Activated naive CD8-positive, alpha-beta T cell treated with anti-CD3 and anti-CD28 coated beads, Interleukin-2, amount 50 U/mL, for 16 hours (primary cell): ENCODE measurements around the gene PKN1.

Experiments used
- DNase-seq: peaks from one replicate; pipeline ENCODE4 v3.0.0-alpha.2; 2020; ENCODE audit warnings: low read depth, low spot score

PKN1 gene

DNA sequence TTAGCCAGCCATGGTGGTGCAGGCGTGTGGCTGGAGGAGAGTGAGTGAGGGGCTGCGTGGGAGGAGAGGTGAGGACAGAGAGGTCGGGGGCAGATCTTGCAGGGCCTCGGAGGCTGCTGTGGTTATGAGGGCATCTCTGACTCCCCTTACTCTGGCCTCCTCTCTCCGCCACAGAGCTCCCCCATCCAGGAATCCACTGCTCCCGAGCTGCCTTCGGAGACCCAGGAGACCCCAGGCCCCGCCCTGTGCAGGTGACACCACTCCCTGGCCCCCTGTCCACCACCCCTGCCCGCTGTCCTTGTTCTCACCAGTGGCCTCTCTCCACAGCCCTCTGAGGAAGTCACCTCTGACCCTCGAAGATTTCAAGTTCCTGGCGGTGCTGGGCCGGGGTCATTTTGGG lies 34.3 kb downstream of the PKN1 start:
- DNase-seq: no peak

- DNase-seq: no peak
These were observed 34.7 kb downstream of the PKN1 start for GRCh38 chr19:14467816-14468215.

- DNase-seq: no peak
These were observed 37.1 kb downstream of the PKN1 start for GRCh38 chr19:14470031-14470876.

GRCh38 chr19:14471436-14472187 lies 38.5 kb downstream of the PKN1 start:
- DNase-seq: no peak

- DNase-seq: peak; percentile 82
These were observed 39.3 kb downstream of the PKN1 start for GRCh38 chr19:14472202-14472938.

GRCh38 chr19:14473073-14473977 lies 40.2 kb downstream of the PKN1 start:
- no peak for DNase-seq

DNA sequence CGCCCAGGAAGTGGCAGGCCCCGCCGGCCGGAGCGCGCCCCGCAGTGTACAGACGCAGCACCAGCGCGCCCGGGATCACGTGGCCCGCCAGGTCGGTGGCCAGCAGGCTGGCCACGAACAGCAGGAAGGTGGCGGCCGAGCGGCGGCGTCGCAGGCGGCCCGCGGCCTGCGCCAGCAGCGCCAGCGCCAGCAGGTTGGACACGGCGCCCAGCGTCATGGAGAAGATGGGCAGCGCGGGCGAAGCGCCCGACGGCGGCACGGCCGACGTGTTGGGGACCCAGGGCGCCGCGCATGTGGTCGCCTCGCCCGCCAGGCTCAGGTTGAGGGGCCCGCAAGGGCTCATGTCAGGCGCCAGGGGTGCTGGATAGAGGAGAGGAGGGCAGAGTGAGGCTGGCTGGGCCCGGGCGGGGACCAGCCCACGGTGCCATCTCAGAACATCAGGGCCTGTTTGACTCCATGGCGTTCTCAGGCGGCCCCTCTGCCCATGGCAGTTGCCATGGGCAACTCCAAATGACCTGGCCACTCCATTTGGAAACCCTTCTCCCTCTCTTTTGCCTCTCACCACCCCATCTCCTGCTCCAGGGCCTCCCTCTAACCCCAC lies 41.0 kb downstream of the PKN1 start:
- no peak for DNase-seq

GRCh38 chr19:14474827-14475226 lies 41.7 kb downstream of the PKN1 start:
- no peak for DNase-seq

GRCh38 chr19:14475251-14476073 lies 42.4 kb downstream of the PKN1 start, which contains the start of gene PTGER1:
Gene PTGER1, minus strand, starts transcription at chr19:14475354. Its CDS starts 1,034 bp downstream, at chr19:14474320.
- no peak for DNase-seq

DNA sequence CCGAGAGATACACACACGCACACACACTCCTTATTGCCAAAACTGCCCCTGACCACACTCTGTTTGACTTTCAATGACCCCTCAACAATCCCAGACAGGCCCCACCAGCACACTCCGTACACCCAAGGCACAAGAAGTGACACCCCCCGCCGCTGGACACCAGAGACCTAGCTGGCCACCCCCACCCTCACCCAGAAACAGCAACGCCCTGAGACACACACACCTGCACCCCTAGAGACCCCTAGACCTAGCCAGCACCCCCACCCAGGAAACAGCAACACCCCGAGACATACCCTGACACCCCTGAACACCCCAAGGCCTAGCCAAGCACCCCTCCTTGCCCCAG lies 43.2 kb downstream of the PKN1 start:
- no peak for DNase-seq

DNA sequence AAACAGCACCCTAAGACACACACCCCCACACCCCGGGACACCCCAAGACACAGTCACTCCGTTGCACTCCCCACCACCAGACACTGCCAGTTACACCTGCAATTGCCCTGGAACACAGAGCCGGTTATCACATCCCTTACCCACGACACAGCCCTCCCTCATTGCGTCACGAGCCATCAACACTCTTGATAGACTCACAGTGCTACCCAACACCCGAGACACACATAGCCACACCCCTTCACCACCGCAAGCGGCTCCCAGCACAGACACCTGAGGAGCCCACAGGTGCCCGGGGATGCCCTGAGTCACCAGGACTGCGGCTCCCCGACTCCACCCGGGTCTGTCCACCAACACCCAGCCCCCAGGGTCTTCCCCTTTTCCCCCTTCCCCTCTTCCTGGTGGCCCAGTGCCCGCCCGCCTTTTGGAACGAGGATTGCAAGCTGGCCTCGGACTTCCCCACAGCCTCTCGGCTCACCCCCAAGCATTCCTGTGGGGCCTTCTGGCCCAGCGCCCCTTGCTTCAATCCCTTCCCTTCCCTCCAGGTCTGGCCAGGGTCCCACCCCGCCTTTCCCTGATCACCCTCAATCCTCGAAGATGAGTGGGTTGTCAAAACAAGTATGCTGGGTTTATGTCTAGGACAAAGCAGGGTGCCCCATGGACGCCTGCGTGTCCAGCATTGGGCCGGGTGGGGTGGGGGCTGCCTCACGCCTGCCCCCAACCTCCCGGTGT lies 43.7 kb downstream of the PKN1 start:
- no peak for DNase-seq

GRCh38 chr19:14477418-14478112 lies 44.5 kb downstream of the PKN1 start:
- no peak for DNase-seq

GRCh38 chr19:14478113-14478545 lies 45.0 kb downstream of the PKN1 start:
- DNase-seq: no peak

- no peak for DNase-seq
These were observed 46.3 kb downstream of the PKN1 start for GRCh38 chr19:14479309-14479974.

DNA sequence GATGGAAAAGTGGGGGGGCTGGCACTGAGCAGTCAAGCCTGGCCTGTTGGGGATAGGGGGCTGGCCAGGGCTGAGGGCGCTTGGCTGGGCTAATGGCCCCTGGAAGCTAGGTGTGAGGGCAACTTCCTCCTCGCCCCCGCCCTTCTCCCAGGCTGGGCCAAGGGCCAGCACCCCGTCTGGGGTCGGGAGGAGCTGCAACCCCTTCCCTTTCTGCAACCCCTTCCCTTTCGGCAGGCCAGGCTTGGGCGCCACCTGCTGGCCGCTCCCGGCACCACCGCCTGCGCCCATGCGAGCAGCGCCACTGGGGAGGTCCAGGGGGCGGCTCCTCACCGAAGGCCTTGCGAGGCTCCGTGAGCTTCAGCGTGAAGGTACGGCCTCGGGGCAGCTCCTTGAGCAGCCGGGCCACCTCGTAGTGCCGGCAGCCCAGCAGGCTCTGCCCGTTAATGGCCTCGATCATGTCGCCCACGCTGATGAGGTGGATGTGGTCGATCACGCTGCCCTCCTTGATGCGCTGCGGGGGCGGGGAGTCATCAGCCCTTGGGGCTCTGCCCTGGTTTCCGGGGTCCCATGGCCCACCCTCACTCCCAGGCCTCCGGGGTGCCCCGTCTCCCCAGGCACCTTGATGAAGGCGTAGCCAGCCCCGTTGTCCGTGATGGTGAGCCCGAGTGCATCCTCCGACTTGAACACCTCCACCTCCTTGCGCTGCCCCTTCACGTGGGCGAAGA lies 47.0 kb downstream of the PKN1 start:
- DNase-seq: peak; percentile 46

DNA sequence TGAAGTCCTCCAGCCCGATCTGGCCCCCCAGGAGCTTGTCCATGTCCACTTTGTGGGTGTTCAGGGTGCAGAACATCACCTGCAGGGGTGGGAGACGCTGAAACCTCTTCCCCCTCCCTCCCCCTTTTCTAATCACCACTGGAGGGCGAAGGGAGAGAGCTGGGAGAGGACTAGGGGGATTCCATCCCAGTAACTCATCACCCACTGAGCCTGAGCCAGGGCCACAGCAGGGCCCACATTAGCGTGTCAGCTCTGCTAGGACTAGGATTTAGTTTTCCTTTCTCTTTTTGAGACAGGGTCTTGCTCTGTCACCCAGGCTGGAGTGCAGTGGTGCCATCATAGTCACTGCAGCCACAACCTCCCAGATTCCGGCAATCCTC lies 47.6 kb downstream of the PKN1 start:
- DNase-seq: no peak

- no peak for DNase-seq
These were observed 49.3 kb downstream of the PKN1 start for GRCh38 chr19:14482172-14482941.
